ENCODE results near the gene KLF13. TPM values are rescaled to one million over a fixed set of nuclear protein-coding genes. Genes with fewer than 3 reads are reported as not detected.

KLF13 gene
- total RNA-seq, 1 experiment from 2014 or later: 60.1 TPM

DNA sequence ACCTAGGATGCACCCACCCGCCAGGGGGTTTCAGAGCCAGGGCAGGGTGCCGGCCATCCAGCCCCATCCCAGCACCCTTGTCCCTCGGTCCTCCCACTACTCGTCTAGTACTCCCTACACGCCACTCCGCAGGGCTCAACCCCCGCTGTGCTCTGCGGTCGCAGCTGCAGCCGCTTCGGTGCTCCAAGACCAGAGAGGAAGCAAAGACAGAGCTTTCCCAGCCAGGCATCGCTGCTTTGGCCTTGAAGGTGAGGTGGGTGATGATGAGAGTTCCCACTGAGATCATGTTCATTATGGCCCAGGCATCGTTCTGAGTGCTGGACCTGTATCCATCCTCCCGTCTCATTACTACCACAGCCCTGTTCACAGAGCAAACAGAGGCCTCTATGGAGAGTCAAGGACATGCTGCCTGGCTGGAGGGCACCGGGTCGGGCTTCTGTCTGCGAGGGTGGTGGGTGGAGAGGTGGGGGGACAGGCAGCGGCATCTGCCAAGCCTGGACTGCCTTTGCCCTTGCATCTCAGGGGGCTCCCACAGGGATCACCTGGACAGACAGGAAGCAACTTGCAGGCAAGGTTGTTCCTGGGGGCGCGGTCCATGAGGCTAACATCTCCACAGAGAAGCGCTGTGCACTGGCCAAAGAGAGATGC is 66.9 kb downstream of the KLF13 start:
- intact Hi-C loops (cut with micrococcal nuclease): no loop called here
- Histone ChIP-seq H3K9me2 (ENCODE audit: insufficient read depth) (no peaks in the 10 kb centered on the region), H4K20me1 (ENCODE audit: insufficient read depth) (no peaks in the 10 kb centered on the region), H3K36me3 (ENCODE audit: control insufficient read depth in 1 of 2, insufficient read depth in 2 of 2, low read length in 2 of 2) (no peaks in the 10 kb centered on the region), H3K4me3 (replicated peaks in 1 of 2; ENCODE audit: low read depth in 1 of 2, low read length in 2 of 2) (no peak overlapping the region), H3K4me1 (ENCODE audit: control insufficient read depth in 1 of 2, insufficient read depth in 2 of 2, low read length in 2 of 2) (peaks cover 20 to 29% of the 10 kb centered on the region in 2 experiments), H3K27me3 (ENCODE audit: insufficient read depth, low read length) (no peaks in the 10 kb centered on the region), H3K9ac (ENCODE audit: low read length) (no peak overlapping the region), H3K27ac (ENCODE audit: low read depth, low read length) (no peak overlapping the region), H3K4me2 (ENCODE audit: low read length) (no peak overlapping the region), H3K79me2 (ENCODE audit: insufficient read depth, low read length) (no peaks in the 10 kb centered on the region), H2AFZ (ENCODE audit: low read depth, low read length, poor library complexity, severe bottlenecking) (no peak overlapping the region), H3K9me3 (ENCODE audit: control insufficient read depth in 1 of 2, insufficient read depth in 1 of 2, low read depth in 1 of 2, low read length in 2 of 2) (no peaks in the 10 kb centered on the region)
- no TSS peak for BruUV-seq (replicated peaks)
- no peak for DNase-seq (ENCODE audit: low read depth, low spot score)
- POLR2A ChIA-PET: no interaction called here
- CTCF ChIA-PET: no interaction called here
- no peak for ATAC-seq
- TF ChIP-seq ZFX (IDR thresholded peaks at IDR 0.05): no peak
- no peak for TF ChIP-seq JUND (IDR thresholded peaks at IDR 0.05)
- TF ChIP-seq, protein P1, sequence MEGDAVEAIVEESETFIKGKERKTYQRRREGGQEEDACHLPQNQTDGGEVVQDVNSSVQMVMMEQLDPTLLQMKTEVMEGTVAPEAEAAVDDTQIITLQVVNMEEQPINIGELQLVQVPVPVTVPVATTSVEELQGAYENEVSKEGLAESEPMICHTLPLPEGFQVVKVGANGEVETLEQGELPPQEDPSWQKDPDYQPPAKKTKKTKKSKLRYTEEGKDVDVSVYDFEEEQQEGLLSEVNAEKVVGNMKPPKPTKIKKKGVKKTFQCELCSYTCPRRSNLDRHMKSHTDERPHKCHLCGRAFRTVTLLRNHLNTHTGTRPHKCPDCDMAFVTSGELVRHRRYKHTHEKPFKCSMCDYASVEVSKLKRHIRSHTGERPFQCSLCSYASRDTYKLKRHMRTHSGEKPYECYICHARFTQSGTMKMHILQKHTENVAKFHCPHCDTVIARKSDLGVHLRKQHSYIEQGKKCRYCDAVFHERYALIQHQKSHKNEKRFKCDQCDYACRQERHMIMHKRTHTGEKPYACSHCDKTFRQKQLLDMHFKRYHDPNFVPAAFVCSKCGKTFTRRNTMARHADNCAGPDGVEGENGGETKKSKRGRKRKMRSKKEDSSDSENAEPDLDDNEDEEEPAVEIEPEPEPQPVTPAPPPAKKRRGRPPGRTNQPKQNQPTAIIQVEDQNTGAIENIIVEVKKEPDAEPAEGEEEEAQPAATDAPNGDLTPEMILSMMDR (IDR thresholded peaks at IDR 0.05 in 2 of 3, conservative IDR thresholded peaks at IDR 0.05 in 1 of 3; ENCODE audit: borderline replicate concordance in 1 of 3, insufficient read depth in 1 of 3, low read depth in 2 of 3, low read length in 2 of 3): no peak
- TF ChIP-seq, protein P2, sequence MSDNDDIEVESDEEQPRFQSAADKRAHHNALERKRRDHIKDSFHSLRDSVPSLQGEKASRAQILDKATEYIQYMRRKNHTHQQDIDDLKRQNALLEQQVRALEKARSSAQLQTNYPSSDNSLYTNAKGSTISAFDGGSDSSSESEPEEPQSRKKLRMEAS (IDR thresholded peaks at IDR 0.05): no peak
- TF ChIP-seq, protein P3, sequence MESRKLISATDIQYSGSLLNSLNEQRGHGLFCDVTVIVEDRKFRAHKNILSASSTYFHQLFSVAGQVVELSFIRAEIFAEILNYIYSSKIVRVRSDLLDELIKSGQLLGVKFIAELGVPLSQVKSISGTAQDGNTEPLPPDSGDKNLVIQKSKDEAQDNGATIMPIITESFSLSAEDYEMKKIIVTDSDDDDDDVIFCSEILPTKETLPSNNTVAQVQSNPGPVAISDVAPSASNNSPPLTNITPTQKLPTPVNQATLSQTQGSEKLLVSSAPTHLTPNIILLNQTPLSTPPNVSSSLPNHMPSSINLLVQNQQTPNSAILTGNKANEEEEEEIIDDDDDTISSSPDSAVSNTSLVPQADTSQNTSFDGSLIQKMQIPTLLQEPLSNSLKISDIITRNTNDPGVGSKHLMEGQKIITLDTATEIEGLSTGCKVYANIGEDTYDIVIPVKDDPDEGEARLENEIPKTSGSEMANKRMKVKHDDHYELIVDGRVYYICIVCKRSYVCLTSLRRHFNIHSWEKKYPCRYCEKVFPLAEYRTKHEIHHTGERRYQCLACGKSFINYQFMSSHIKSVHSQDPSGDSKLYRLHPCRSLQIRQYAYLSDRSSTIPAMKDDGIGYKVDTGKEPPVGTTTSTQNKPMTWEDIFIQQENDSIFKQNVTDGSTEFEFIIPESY (IDR thresholded peaks at IDR 0.05; ENCODE audit: extremely low read depth, insufficient replicate concordance, low read length): no peak
- TF ChIP-seq, protein P4, sequence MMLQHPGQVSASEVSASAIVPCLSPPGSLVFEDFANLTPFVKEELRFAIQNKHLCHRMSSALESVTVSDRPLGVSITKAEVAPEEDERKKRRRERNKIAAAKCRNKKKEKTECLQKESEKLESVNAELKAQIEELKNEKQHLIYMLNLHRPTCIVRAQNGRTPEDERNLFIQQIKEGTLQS (IDR thresholded peaks at IDR 0.05): no peak
- TF ChIP-seq YY1 (IDR thresholded peaks at IDR 0.05; ENCODE audit: extremely low read depth, insufficient replicate concordance, low read depth, low read length): no peak
- no peak for TF ChIP-seq ELF1 (IDR thresholded peaks at IDR 0.05; ENCODE audit: borderline replicate concordance, low read depth)
- TF ChIP-seq EZH2 (IDR thresholded peaks at IDR 0.05): no peak
- TF ChIP-seq, protein P5, sequence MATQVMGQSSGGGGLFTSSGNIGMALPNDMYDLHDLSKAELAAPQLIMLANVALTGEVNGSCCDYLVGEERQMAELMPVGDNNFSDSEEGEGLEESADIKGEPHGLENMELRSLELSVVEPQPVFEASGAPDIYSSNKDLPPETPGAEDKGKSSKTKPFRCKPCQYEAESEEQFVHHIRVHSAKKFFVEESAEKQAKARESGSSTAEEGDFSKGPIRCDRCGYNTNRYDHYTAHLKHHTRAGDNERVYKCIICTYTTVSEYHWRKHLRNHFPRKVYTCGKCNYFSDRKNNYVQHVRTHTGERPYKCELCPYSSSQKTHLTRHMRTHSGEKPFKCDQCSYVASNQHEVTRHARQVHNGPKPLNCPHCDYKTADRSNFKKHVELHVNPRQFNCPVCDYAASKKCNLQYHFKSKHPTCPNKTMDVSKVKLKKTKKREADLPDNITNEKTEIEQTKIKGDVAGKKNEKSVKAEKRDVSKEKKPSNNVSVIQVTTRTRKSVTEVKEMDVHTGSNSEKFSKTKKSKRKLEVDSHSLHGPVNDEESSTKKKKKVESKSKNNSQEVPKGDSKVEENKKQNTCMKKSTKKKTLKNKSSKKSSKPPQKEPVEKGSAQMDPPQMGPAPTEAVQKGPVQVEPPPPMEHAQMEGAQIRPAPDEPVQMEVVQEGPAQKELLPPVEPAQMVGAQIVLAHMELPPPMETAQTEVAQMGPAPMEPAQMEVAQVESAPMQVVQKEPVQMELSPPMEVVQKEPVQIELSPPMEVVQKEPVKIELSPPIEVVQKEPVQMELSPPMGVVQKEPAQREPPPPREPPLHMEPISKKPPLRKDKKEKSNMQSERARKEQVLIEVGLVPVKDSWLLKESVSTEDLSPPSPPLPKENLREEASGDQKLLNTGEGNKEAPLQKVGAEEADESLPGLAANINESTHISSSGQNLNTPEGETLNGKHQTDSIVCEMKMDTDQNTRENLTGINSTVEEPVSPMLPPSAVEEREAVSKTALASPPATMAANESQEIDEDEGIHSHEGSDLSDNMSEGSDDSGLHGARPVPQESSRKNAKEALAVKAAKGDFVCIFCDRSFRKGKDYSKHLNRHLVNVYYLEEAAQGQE (IDR thresholded peaks at IDR 0.05; ENCODE audit: low read depth): no peak
- no peak for TF ChIP-seq SP1 (IDR thresholded peaks at IDR 0.05; ENCODE audit: low read depth)
- no peak for TF ChIP-seq ZNF274 (IDR thresholded peaks at IDR 0.05; ENCODE audit: low read depth, low read length)
- no peak for TF ChIP-seq CBX3 (IDR thresholded peaks at IDR 0.05; ENCODE audit: low read depth)
- TF ChIP-seq TCF7L2 (IDR thresholded peaks at IDR 0.05; ENCODE audit: borderline replicate concordance, extremely low read depth, insufficient read depth, insufficient read length): no peak
- no peak for TF ChIP-seq EZH2phosphoT487 (IDR thresholded peaks at IDR 0.05; ENCODE audit: borderline replicate concordance)
- no peak for TF ChIP-seq EGR1 (IDR thresholded peaks at IDR 0.05; ENCODE audit: low read depth)
- TF ChIP-seq CEBPB (IDR thresholded peaks at IDR 0.05; ENCODE audit: low read depth): no peak
- TF ChIP-seq SRF (IDR thresholded peaks at IDR 0.05; ENCODE audit: low read depth): no peak
- TF ChIP-seq FOSL1 (IDR thresholded peaks at IDR 0.05; ENCODE audit: low read depth): no peak
- no peak for TF ChIP-seq POLR2AphosphoS5 (IDR thresholded peaks at IDR 0.05; ENCODE audit: low read depth, low read length)
- RAD21 ChIA-PET (ENCODE audit: low non-redundant PET in 1 of 2, low total read pairs in 2 of 2, uncharacterized antibody in 2 of 2, unreplicated experiment in 2 of 2): no interaction called here

Data from HCT116 (cell line).